Aorta (tissue), 5 donors: ENCODE results near the gene ARFGEF3. TPM values are rescaled to one million over a fixed set of nuclear protein-coding genes. Genes with fewer than 3 reads are reported as not detected.

Source experiments
- ATAC-seq: fragments of 200-7000 bp; cut with Tn5 transposase; one replicate; pipeline ENCODE4 v1.9.1; 2022; ENCODE audit warnings: moderate library complexity; ENCODE audit not compliant: low FRiP score
- DNase-seq, 2 donors: peaks; one replicate each; pipeline ENCODE4 v3.0.0-alpha.2; 2020
- H3K27ac ChIP-seq, 2 donors: one replicate each; pipeline ENCODE4 v1.5.1; 2013; ENCODE audit warnings: low read length in 2 of 2, mild to moderate bottlenecking in 2 of 2, moderate library complexity in 2 of 2, control low read depth in 1 of 2, inconsistent platforms in 1 of 2, low read depth in 1 of 2
- H3K27me3 ChIP-seq, 2 donors: one replicate each; pipeline ENCODE4 v1.6.1; 2013; ENCODE audit warnings: control low read depth in 1 of 2, low read length in 1 of 2, mild to moderate bottlenecking in 1 of 2, moderate library complexity in 1 of 2; ENCODE audit not compliant: insufficient read depth in 2 of 2, control insufficient read depth in 1 of 2
- H3K36me3 ChIP-seq, 2 donors: one replicate each; pipeline ENCODE4 v1.6.1; 2013; ENCODE audit warnings: control low read depth in 1 of 2, low read length in 1 of 2, mild to moderate bottlenecking in 1 of 2; ENCODE audit not compliant: insufficient read depth in 2 of 2, control insufficient read depth in 1 of 2
- H3K4me1 ChIP-seq, 2 donors: one replicate each; pipeline ENCODE4 v1.6.1; 2013; ENCODE audit warnings: low read length in 2 of 2, control low read depth in 1 of 2, mild to moderate bottlenecking in 1 of 2, moderate library complexity in 1 of 2; ENCODE audit not compliant: insufficient read depth in 2 of 2, control insufficient read depth in 1 of 2
- H3K4me3 ChIP-seq, 2 donors: one replicate each; pipeline ENCODE4 v1.5.1; 2013; ENCODE audit warnings: low read length in 2 of 2, control low read depth in 1 of 2, mild to moderate bottlenecking in 1 of 2
- H3K9me3 ChIP-seq: one replicate; pipeline ENCODE4 v1.6.1; 2013; ENCODE audit warnings: mild to moderate bottlenecking, low read length; ENCODE audit not compliant: control insufficient read depth
- WGBS, 2 donors: extraction: QIAGEN DNeasy Blood & Tissue Kit; methylation state at CpG; one replicate each; pipeline ENCODE4 v1.1.7; 2013; 5-methylcytosine and 5-hydroxymethylcytosine counted together
- intact Hi-C, 2 donors: fragments of 100-400 bp; cut with DNase I; formaldehyde crosslinking; loops; one replicate each; pipeline versions ENCODE4 v1.14.2 to v1.15.0; 2022
- polyA plus RNA-seq, 2 donors: library from polyadenylated mRNA; stranded (reverse); fragments of 200-250 nt; gene quantifications; one replicate each; pipeline ENCODE4 v1.2.3, GENCODE V29; 2013
- total RNA-seq, 2 donors: library from RNA; stranded (reverse); fragmentation: NEBNext Ultra II Directional; extraction: Animal tissue kit (Norgen Biotek cat#: 25700); gene quantifications; one replicate each; pipeline ENCODE4 v1.2.1, GENCODE V29; 2021
- donor health status: healthy with polysubstance abuse.
- donor health status: Bipolar disorder and iron deficiency.
- donor health status: DM: no; HTN: no; CAD: no.
- donor health status: DM: no; HTN: no; CAD: no.
- donor health status: DM: yes; HTN: yes; CAD: no.

Gene ARFGEF3
- total and polyA plus RNA-seq, 4 donors, result 0.10 to 2.5 (median 0.87) TPM

DNA sequence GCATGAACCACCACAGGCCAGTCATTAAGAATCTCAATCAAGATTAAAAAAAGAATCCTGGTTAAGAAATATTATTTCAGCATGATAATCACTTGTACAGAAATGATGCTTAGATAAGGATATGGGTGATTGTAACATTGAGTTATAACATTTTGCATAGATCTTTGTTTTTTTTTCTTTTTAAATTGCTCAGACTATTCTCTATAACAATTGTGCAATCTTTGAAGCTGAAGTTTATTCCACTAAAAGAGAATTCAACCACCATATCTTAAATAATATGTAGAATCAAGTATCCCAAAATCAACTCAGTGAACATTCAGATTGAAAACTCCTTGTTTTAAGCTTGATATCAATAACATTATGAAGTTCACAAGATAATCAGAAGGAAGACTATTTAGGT is 215.3 kb downstream of the ARFGEF3 start:
- Histone ChIP-seq H3K4me1 (no peaks in the 10 kb centered on the region), H3K36me3 (no peaks in the 10 kb centered on the region), H3K9me3 (no peaks in the 10 kb centered on the region), H3K27ac (no peak overlapping the region), H3K27me3 (no peaks in the 10 kb centered on the region), H3K4me3 (no peak overlapping the region)
- intact Hi-C loops, result no loop called here
- ATAC-seq (no peak), DNase-seq (no peak)

DNA sequence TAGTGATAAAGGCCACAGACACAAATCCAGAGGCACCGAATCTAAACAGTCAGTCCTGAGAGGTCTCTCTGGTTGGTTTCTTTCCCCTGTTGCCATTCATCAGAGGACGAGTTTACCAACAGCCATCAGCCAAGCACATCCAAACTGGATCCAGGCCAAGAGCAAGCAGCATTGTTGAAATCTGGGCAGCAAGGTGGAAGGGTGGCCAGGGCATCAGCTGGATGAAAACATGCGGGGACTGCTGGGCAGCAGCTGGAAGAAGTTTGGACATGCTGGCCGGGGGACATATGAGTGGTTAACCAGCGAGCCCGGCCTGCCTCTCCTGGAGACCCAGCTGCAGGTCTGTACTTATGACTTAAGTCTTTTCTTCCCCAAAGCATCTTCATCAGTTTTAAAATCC is 216.1 kb downstream of the ARFGEF3 start, which contains the start of gene SMIM28:
Gene SMIM28 (plus strand): TSS at position 62 of the 400 bp plus-strand sequence. CDS start 168 bp downstream, at position 230.
- Histone ChIP-seq H3K36me3 (no peaks in the 10 kb centered on the region), H3K9me3 (no peaks in the 10 kb centered on the region), H3K27me3 (no peaks in the 10 kb centered on the region), H3K4me3 (no peak within 1 kb of the TSS), H3K4me1 (no peaks in the 10 kb centered on the region), H3K27ac (no peak within 1 kb of the TSS)
- WGBS, 2 donors, result 85 to 86% methylated on average over 6 of the region's 6 CpGs
- intact Hi-C loops, result no loop called here
- DNase-seq, result no peak
- no peak for ATAC-seq

DNA sequence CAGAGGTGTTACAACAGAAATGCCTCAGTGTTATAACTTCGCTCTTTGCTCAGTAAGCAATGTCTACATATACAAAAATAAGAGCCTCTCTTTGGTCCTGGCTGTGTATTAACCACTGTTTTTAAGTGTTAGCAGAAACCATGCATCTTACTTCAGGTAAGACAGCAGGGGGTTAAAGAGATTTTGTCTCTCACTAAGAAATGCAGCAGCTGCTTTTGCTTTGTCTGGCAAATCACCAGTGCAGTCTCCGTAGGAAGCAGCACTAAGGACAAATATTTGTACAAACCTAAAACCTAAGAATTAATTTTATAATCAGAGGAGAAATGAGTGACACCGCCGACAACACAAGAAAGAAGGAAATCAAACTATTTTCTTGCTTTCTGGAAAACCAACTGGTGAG is 216.7 kb downstream of the ARFGEF3 start:
- ATAC-seq (no peak), DNase-seq (no peak)
- no peak overlapping the region for H3K27ac ChIP-seq
- no peaks in the 10 kb centered on the region for H3K9me3 ChIP-seq
- no peak overlapping the region for H3K4me3 ChIP-seq
- H3K36me3 ChIP-seq, result no peaks in the 10 kb centered on the region
- H3K4me1 ChIP-seq, result no peaks in the 10 kb centered on the region
- no peaks in the 10 kb centered on the region for H3K27me3 ChIP-seq
- intact Hi-C loops, result no loop called here
- WGBS, 2 donors, result 50 to 58% methylated on average over 4 of the region's 4 CpGs

DNA sequence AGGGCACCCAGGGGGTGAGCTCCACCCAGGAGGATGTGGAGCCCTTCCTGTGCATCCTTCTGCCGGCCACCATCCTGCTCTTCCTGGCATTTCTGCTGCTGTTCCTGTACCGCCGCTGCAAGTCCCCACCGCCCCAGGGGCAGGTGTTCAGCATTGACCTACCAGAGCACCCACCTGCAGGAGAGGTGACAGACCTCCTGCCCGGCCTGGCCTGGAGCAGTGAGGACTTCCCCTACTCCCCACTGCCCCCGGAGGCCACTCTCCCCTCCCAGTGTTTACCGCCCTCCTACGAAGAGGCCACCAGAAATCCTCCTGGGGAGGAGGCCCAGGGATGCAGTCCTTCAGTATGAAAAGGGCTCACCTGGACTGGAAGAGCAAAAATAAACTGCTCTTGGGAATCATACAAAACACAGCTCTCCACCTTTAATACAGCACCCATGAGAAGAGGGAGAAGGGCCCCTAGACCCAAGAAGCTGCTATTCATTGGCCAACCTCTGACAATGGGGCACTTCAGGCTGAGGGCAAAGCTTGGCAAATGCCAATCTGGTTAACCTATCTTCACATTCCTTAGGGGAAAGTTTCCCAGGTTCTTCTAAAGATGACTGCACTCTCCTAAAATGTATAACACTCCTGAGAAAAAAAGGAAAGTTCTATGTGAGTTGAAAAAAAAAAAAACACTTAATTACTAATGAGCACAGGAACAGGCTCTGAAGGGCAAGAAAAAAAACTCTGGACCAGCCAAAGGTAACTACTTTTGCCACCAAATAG is 220.9 kb downstream of the ARFGEF3 start:
- DNase-seq (no peak), ATAC-seq (no peak)
- Histone ChIP-seq H3K4me1 (no peaks in the 10 kb centered on the region), H3K27me3 (no peaks in the 10 kb centered on the region), H3K9me3 (no peaks in the 10 kb centered on the region), H3K27ac (no peak overlapping the region), H3K4me3 (no peak overlapping the region), H3K36me3 (no peaks in the 10 kb centered on the region)
- 91 to 92% methylated on average over 8 of the region's 8 CpGs for WGBS, 2 donors
- intact Hi-C loops, result no loop called here

DNA sequence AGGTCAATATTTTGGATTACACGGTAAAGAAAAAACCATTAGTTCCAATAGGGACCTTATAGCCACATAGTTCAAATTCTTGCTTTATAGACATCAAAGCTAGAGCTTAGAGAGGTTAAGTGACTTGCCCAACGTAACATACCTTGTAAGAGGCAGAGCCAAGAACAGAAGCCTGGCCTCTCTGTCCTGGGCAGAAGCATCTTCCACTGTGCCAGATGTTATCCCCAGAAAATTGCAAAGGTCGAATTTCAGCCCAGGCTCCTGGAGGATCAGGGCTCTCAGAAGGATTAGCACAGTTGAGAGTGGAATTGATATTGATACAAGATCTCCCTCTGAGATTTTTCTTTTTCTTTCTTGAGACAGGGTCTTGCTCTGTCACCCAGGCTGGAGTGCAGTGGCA is 222.0 kb downstream of the ARFGEF3 start:
- 66 to 72% methylated on average over 3 of the region's 3 CpGs for WGBS, 2 donors
- Histone ChIP-seq H3K9me3 (no peaks in the 10 kb centered on the region), H3K4me1 (no peaks in the 10 kb centered on the region), H3K27ac (no peak overlapping the region), H3K4me3 (no peak overlapping the region), H3K27me3 (no peaks in the 10 kb centered on the region), H3K36me3 (no peaks in the 10 kb centered on the region)
- intact Hi-C loops, result no loop called here
- DNase-seq (no peak), ATAC-seq (no peak)

DNA sequence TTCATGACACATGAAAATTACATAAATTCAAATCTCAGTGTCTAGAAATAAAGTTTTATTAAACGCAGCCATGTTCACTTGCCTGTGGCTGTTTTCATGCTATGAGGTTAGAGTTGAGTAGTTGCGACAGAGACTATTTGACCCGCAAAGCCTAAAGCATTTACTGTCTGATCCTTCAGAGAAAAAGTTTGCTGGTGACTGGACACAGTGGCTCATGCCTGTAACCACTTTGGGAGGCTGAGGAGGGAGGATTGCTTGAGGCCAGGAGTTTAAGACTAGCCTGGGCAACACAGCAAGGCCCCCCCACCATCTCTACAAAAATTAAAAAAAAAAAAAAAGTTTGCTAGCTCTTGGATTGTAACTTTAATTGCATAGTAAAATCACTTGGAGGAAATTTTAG is 225.2 kb downstream of the ARFGEF3 start:
- H3K9me3 ChIP-seq, result no peaks in the 10 kb centered on the region
- no peaks in the 10 kb centered on the region for H3K27me3 ChIP-seq
- WGBS, 2 donors, result 95% methylated on average over 3 of the region's 3 CpGs
- no peaks in the 10 kb centered on the region for H3K36me3 ChIP-seq
- H3K4me1 ChIP-seq, result no peaks in the 10 kb centered on the region
- intact Hi-C loops, result no loop called here
- ATAC-seq, result no peak
- H3K27ac ChIP-seq, result no peak overlapping the region
- no peak overlapping the region for H3K4me3 ChIP-seq
- no peak for DNase-seq

DNA sequence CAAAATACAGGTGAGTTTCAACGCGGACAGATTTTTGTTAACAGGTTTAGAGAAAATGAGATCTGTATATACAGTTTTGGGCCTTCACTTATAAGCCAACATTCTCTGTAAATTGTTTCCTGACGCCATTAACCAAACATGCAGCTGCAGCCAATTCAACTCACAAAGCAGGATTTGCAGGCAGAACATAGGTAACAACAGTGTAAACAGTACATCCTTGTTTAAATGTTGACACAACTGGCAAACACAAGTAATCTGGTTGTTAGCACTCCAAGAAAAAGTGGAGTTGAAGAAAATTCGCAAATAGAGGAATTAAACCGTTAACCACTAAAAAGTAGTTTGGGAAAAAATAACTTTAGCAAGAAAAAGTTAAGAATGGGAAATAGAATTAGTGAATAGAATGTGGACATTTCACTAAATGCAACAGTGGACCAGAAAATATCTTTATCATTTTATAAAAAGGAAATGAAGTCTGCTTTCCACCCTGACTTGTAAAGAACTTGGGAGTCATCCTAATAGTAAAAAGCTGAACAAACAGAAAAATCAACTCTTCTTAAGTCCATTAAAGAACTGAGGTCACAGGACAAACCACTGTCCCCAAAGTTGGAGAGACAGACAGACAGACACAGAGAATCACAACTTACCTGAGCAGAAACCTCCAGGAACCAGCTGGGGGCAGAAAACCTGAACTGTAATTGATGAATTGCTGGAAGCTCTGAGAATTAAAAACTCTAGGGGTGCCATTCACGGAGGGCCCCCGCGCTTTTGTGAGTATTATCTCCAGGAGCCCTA is 226.0 kb downstream of the ARFGEF3 start:
- DNase-seq (no peak), ATAC-seq (no peak)
- Histone ChIP-seq H3K27me3 (no peaks in the 10 kb centered on the region), H3K36me3 (no peaks in the 10 kb centered on the region), H3K9me3 (no peaks in the 10 kb centered on the region), H3K4me1 (no peaks in the 10 kb centered on the region), H3K27ac (no peak overlapping the region), H3K4me3 (no peak overlapping the region)
- 89 to 93% methylated on average over 8 of the region's 8 CpGs for WGBS, 2 donors
- intact Hi-C loops, result no loop called here

DNA sequence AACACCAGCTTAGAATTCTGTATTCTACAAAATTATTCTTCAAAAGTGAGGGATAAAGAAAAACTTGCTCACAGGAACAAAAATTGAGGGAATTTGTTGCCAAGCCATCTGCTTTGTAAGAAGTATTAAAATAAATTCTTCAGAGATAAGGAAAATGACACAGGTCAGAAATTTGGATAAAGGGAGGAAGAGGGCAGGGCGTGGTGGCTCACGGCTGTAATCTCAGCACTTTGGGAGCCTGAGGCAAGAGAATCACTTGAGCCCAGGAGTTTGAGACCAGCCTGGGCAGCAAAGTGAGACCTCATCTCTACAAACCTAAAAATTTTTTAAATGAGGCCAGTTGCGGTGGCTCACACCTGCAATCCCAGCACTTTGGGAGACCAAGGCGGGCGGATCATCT is 227.8 kb downstream of the ARFGEF3 start:
- no peaks in the 10 kb centered on the region for H3K36me3 ChIP-seq
- H3K9me3 ChIP-seq, result no peaks in the 10 kb centered on the region
- no peak for ATAC-seq
- intact Hi-C loops, result no loop called here
- DNase-seq, result no peak
- WGBS, 2 donors, result 82 to 83% methylated on average over 5 of the region's 5 CpGs
- no peak overlapping the region for H3K27ac ChIP-seq
- no peaks in the 10 kb centered on the region for H3K27me3 ChIP-seq
- H3K4me3 ChIP-seq, result no peak overlapping the region
- H3K4me1 ChIP-seq, result no peaks in the 10 kb centered on the region
